ENCODE data around the gene CXCL17. TPM values are rescaled to one million over a fixed set of nuclear protein-coding genes. Genes with fewer than 3 reads are reported as not detected.
A peak's percentile ranks its signal among the peaks of the same experiment; 100 is the strongest.
"Not testable (repeated sequence)": the region's sequence is repeated elsewhere in the genome, so short reads cannot be mapped to it uniquely, and the experiment has no call there.

Gene CXCL17
- total RNA-seq, 1 donor from 2014 or later, result not detected

- no peaks in the 10 kb centered on the region for H3K36me3 Mint-ChIP-seq (ENCODE audit: low read depth)
- DNase-seq, result no peak
- peaks cover 13% of the 10 kb centered on the region for H3K4me1 Mint-ChIP-seq
- no peak overlapping the region for H3K27ac Mint-ChIP-seq
- H3K27me3 Mint-ChIP-seq, result peaks cover 6% of the 10 kb centered on the region
- intact Hi-C loops (cut with micrococcal nuclease), result no loop called here
- H3K4me3 Mint-ChIP-seq, result no peak overlapping the region
- H3K9me3 Mint-ChIP-seq, result no peaks in the 10 kb centered on the region
Observed at GRCh38 chr19:42472402-42473147, 29.8 kb upstream of the CXCL17 start.

GRCh38 chr19:42471554-42472249, 29.0 kb upstream of the CXCL17 start:
- Mint-ChIP-seq H3K27ac (no peak overlapping the region), H3K27me3 (peaks cover 6% of the 10 kb centered on the region), H3K4me1 (peaks cover 22% of the 10 kb centered on the region), H3K4me3 (no peak overlapping the region), H3K9me3 (no peaks in the 10 kb centered on the region), H3K36me3 (ENCODE audit: low read depth) (no peaks in the 10 kb centered on the region)
- no peak for DNase-seq
- intact Hi-C loops (cut with micrococcal nuclease), result no loop called here

- no peaks in the 10 kb centered on the region for H3K9me3 Mint-ChIP-seq
- H3K27ac Mint-ChIP-seq, result peak overlapping the region; percentile 52
- no peak for DNase-seq
- H3K36me3 Mint-ChIP-seq (ENCODE audit: low read depth), result no peaks in the 10 kb centered on the region
- H3K4me1 Mint-ChIP-seq, result peaks cover 32% of the 10 kb centered on the region
- intact Hi-C loops (cut with micrococcal nuclease), result no loop called here
- H3K4me3 Mint-ChIP-seq, result no peak overlapping the region
- H3K27me3 Mint-ChIP-seq, result peaks cover 4% of the 10 kb centered on the region
Observed at GRCh38 chr19:42469311-42470235, 26.8 kb upstream of the CXCL17 start.

GRCh38 chr19:42468273-42468796, 25.6 kb upstream of the CXCL17 start:
- no peaks in the 10 kb centered on the region for H3K36me3 Mint-ChIP-seq (ENCODE audit: low read depth)
- peaks cover 4% of the 10 kb centered on the region for H3K27me3 Mint-ChIP-seq
- H3K4me1 Mint-ChIP-seq, result peaks cover 32% of the 10 kb centered on the region
- no peak overlapping the region for H3K4me3 Mint-ChIP-seq
- no peak overlapping the region for H3K27ac Mint-ChIP-seq
- intact Hi-C loops (cut with micrococcal nuclease), result no loop called here
- H3K9me3 Mint-ChIP-seq, result no peaks in the 10 kb centered on the region
- no peak for DNase-seq

- H3K4me1 Mint-ChIP-seq, result peaks cover 32% of the 10 kb centered on the region
- peak overlapping the region; percentile 27 for H3K4me3 Mint-ChIP-seq
- H3K27me3 Mint-ChIP-seq, result no peaks in the 10 kb centered on the region
- peak overlapping the region; percentile 75 for H3K27ac Mint-ChIP-seq
- no peaks in the 10 kb centered on the region for H3K36me3 Mint-ChIP-seq (ENCODE audit: low read depth)
- no peaks in the 10 kb centered on the region for H3K9me3 Mint-ChIP-seq
- DNase-seq, result no peak
- intact Hi-C loops (cut with micrococcal nuclease), result loop anchor here (1.0 kb wide), 1 partner anchor 46 kb away; no protein-coding TSS in a partner anchor
Observed at GRCh38 chr19:42467183-42467760, 24.5 kb upstream of the CXCL17 start.

- no peaks in the 10 kb centered on the region for H3K9me3 Mint-ChIP-seq
- peaks cover 32% of the 10 kb centered on the region for H3K4me1 Mint-ChIP-seq
- intact Hi-C loops (cut with micrococcal nuclease), result loop anchor here (1.0 kb wide), 1 partner anchor 47 kb away; no protein-coding TSS in a partner anchor
- H3K36me3 Mint-ChIP-seq (ENCODE audit: low read depth), result no peaks in the 10 kb centered on the region
- H3K27ac Mint-ChIP-seq, result peak overlapping the region; percentile 75
- no peak for DNase-seq
- H3K27me3 Mint-ChIP-seq, result no peaks in the 10 kb centered on the region
- peak overlapping the region; percentile 27 for H3K4me3 Mint-ChIP-seq
Observed at GRCh38 chr19:42466521-42467182, 23.9 kb upstream of the CXCL17 start.

GRCh38 chr19:42465827-42466280, 23.1 kb upstream of the CXCL17 start:
- Mint-ChIP-seq H3K27ac (no peak overlapping the region), H3K36me3 (ENCODE audit: low read depth) (no peaks in the 10 kb centered on the region), H3K4me3 (no peak overlapping the region), H3K27me3 (no peaks in the 10 kb centered on the region), H3K9me3 (no peaks in the 10 kb centered on the region), H3K4me1 (peaks cover 32% of the 10 kb centered on the region)
- intact Hi-C loops (cut with micrococcal nuclease), result no loop called here
- DNase-seq, result no peak

- no peaks in the 10 kb centered on the region for H3K9me3 Mint-ChIP-seq
- H3K4me1 Mint-ChIP-seq, result peaks cover 11% of the 10 kb centered on the region
- no peak overlapping the region for H3K27ac Mint-ChIP-seq
- no peak for DNase-seq
- no peak overlapping the region for H3K4me3 Mint-ChIP-seq
- intact Hi-C loops (cut with micrococcal nuclease), result no loop called here
- no peaks in the 10 kb centered on the region for H3K36me3 Mint-ChIP-seq (ENCODE audit: low read depth)
- H3K27me3 Mint-ChIP-seq, result no peaks in the 10 kb centered on the region
Observed at GRCh38 chr19:42461700-42462324, 19.1 kb upstream of the CXCL17 start.

GRCh38 chr19:42461231-42461630, 18.5 kb upstream of the CXCL17 start:
- H3K36me3 Mint-ChIP-seq (ENCODE audit: low read depth); intact Hi-C loops (cut with micrococcal nuclease); H3K27ac Mint-ChIP-seq; H3K9me3 Mint-ChIP-seq; H3K4me3 Mint-ChIP-seq; H3K27me3 Mint-ChIP-seq; DNase-seq; H3K4me1 Mint-ChIP-seq: not testable (repeated sequence)

GRCh38 chr19:42459926-42460325, 17.2 kb upstream of the CXCL17 start:
- Mint-ChIP-seq H3K27me3 (peaks cover under 1% of the 10 kb centered on the region), H3K27ac (no peak overlapping the region), H3K9me3 (no peaks in the 10 kb centered on the region), H3K4me3 (no peak overlapping the region), H3K4me1 (peaks cover 11% of the 10 kb centered on the region), H3K36me3 (ENCODE audit: low read depth) (no peaks in the 10 kb centered on the region)
- DNase-seq, result no peak
- intact Hi-C loops (cut with micrococcal nuclease), result no loop called here

GRCh38 chr19:42455621-42456081, 12.9 kb upstream of the CXCL17 start:
- H3K27ac Mint-ChIP-seq, result no peak overlapping the region
- H3K27me3 Mint-ChIP-seq, result peaks cover 2% of the 10 kb centered on the region
- DNase-seq, result no peak
- H3K4me1 Mint-ChIP-seq, result peaks cover 22% of the 10 kb centered on the region
- H3K4me3 Mint-ChIP-seq, result no peak overlapping the region
- intact Hi-C loops (cut with micrococcal nuclease), result no loop called here
- H3K36me3 Mint-ChIP-seq (ENCODE audit: low read depth), result no peaks in the 10 kb centered on the region
- H3K9me3 Mint-ChIP-seq, result no peaks in the 10 kb centered on the region

GRCh38 chr19:42455086-42455485, 12.3 kb upstream of the CXCL17 start:
- Mint-ChIP-seq H3K4me3 (no peak overlapping the region), H3K4me1 (peaks cover 22% of the 10 kb centered on the region), H3K27ac (no peak overlapping the region), H3K36me3 (ENCODE audit: low read depth) (no peaks in the 10 kb centered on the region), H3K27me3 (peaks cover 2% of the 10 kb centered on the region), H3K9me3 (no peaks in the 10 kb centered on the region)
- DNase-seq, result no peak
- intact Hi-C loops (cut with micrococcal nuclease), result no loop called here
